Lung (tissue), 12 donors: ENCODE measurements around the gene PTPRG. TPM values are rescaled to one million over a fixed set of nuclear protein-coding genes. Genes with fewer than 3 reads are reported as not detected.
A peak's percentile ranks its signal among the peaks of the same experiment; 100 is the strongest.

Source experiments
- ATAC-seq: fragments of 200-7000 bp; cut with Tn5 transposase; one replicate; pipeline ENCODE4 v1.9.1; 2020; ENCODE audit warnings: moderate number of reproducible peaks; ENCODE audit not compliant: insufficient read depth, low FRiP score
- DNase-seq, 3 donors: peaks; one replicate each; pipeline ENCODE4 v3.0.0-alpha.2; 2013 to 2017
- H3K27ac ChIP-seq, 2 donors: one replicate each; pipeline ENCODE4 v1.5.1; 2013; ENCODE audit warnings: mild to moderate bottlenecking in 2 of 2, moderate library complexity in 2 of 2, control low read depth in 1 of 2, inconsistent platforms in 1 of 2, low read depth in 1 of 2, low read length in 1 of 2
- H3K27me3 ChIP-seq, 3 donors: one replicate each; pipeline ENCODE4 v1.5.1; 2013; ENCODE audit warnings: low read length in 2 of 3; ENCODE audit not compliant: control insufficient read depth in 3 of 3, insufficient read depth in 3 of 3
- H3K36me3 ChIP-seq, 4 donors: one replicate each; pipeline ENCODE4 v1.5.1; 2013; ENCODE audit warnings: low read length in 4 of 4, mild to moderate bottlenecking in 1 of 4, moderate library complexity in 1 of 4; ENCODE audit not compliant: control insufficient read depth in 4 of 4, insufficient read depth in 4 of 4
- H3K4me1 ChIP-seq, 5 donors: one replicate each; pipeline ENCODE4 v1.5.1; 2013; ENCODE audit warnings: low read length in 5 of 5, mild to moderate bottlenecking in 2 of 5, moderate library complexity in 1 of 5; ENCODE audit not compliant: control insufficient read depth in 5 of 5, insufficient read depth in 5 of 5
- H3K4me3 ChIP-seq: one replicate; pipeline ENCODE4 v1.5.1; 2013; ENCODE audit warnings: mild to moderate bottlenecking, control low read depth, moderate library complexity
- H3K9ac ChIP-seq, 2 donors: one replicate each; pipeline ENCODE4 v1.5.1; 2013; ENCODE audit warnings: low read length in 2 of 2, control low read depth in 1 of 2; ENCODE audit not compliant: insufficient read depth in 1 of 2
- H3K9me3 ChIP-seq, 4 donors: one replicate each; pipeline ENCODE4 v1.5.1; 2013; ENCODE audit warnings: low read length in 3 of 4, mild to moderate bottlenecking in 1 of 4, moderate library complexity in 1 of 4; ENCODE audit not compliant: control insufficient read depth in 4 of 4, insufficient read depth in 3 of 4
- CTCF ChIP-seq: IDR thresholded peaks from 2 replicates; pipeline ENCODE4 v1.5.1; 2012; ENCODE audit warnings: mild to moderate bottlenecking; ENCODE audit errors: control extremely low read depth, extremely low read depth
- WGBS, 2 donors: extraction: QIAGEN DNeasy Blood & Tissue Kit; methylation state at CpG; one replicate each; pipeline ENCODE4 v1.1.7; 2013; 5-methylcytosine and 5-hydroxymethylcytosine counted together
- polyA plus RNA-seq, 2 donors: library from polyadenylated mRNA; stranded (reverse); fragments of 200-250 nt; gene quantifications; one replicate each; pipeline ENCODE4 v1.2.1, GENCODE V29; 2013
- total RNA-seq, 2 donors: library from RNA; depleted of rRNA in 1 of 2; stranded (reverse); fragments of >200 nt in 1 of 2; gene quantifications; one replicate each; pipeline ENCODE4 v1.2.1, GENCODE V29; 2014 to 2021
- donor health status: control.
- donor health status: control.
- donor health status: Bipolar disorder and iron deficiency.
- donor health status: healthy.
- donor health status: DM: yes; HTN: yes; CAD: no.

Gene PTPRG
- total and polyA plus RNA-seq, 4 donors, result 8.5 to 131 (median 75.9) TPM

DNA sequence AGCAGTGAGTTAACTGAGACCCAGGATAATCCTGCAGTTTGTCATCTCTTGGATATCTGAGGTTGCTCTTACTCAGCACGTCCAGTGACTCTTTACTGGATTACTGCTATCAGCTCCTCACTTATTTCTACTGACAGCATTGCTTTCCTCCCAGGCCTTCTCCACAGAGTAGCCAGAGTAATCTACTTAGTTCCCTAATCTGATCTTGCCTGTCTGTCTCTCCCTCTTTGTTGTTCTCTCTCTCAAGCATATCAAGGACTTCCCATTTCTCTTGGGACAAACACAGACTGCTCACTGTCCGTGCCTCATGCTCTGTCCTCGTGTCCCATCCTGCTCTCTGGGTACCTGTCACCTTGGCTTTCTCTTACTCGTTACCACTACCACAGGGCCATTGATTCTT is 435.7 kb downstream of the PTPRG start:
- no peak for TF ChIP-seq CTCF
- Histone ChIP-seq H3K27ac (no peak overlapping the region), H3K9ac (no peak overlapping the region), H3K27me3 (no peaks in the 10 kb centered on the region), H3K36me3 (no peaks in the 10 kb centered on the region), H3K9me3 (no peaks in the 10 kb centered on the region), H3K4me3 (no peak overlapping the region), H3K4me1 (peaks cover 0 to 12% (median 4%) of the 10 kb centered on the region in 5 donors)
- DNase-seq (no peak), ATAC-seq (no peak)
- WGBS, 2 donors, result 83 to 85% methylated on average over 4 of the region's 4 CpGs

- H3K27ac ChIP-seq, result no peak overlapping the region
- H3K4me1 ChIP-seq, result peaks cover 0 to 12% (median 4%) of the 10 kb centered on the region in 5 donors
- DNase-seq (no peak), ATAC-seq (no peak)
- H3K9me3 ChIP-seq, result peaks cover 0 to 1% (median 0%) of the 10 kb centered on the region in 4 donors
- no peak for TF ChIP-seq CTCF
- no peak overlapping the region for H3K4me3 ChIP-seq
- 94 to 95% methylated on average over 1 of the region's 1 CpG for WGBS, 2 donors
- peaks cover 4 to 10% (median 7%) of the 10 kb centered on the region in 4 donors for H3K36me3 ChIP-seq
- H3K9ac ChIP-seq, result no peak overlapping the region
- H3K27me3 ChIP-seq, result no peaks in the 10 kb centered on the region
These were observed 442.5 kb downstream of the PTPRG start for GRCh38 chr3:62003835-62004234.

DNA sequence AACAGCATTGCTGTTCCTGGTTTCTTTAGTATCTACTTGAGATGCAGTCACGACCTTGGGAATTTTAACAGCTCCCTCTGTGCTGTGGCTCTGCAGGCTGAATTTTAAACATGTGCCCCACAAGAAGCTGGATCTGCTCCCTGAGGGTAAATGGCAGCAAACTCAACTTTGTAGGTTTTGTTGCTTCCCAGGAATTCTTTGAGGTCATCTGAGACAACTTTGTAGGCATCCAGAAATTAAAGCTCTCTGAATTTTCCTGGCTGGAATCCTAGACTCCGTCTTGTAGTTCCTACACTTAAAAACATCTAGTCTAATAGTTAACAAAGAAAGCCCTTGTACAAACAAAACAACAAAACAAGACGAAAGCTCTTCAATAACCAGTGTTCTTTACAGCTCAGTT is 445.7 kb downstream of the PTPRG start:
- H3K36me3 ChIP-seq, result peaks cover 7 to 10% (median 8%) of the 10 kb centered on the region in 4 donors
- H3K27ac ChIP-seq, result no peak overlapping the region
- ATAC-seq (no peak), DNase-seq (peak in 2 of 3 donors; percentile 31 to 64)
- 63 to 76% methylated on average over 3 of the region's 3 CpGs for WGBS, 2 donors
- peaks cover 0 to 12% (median 2%) of the 10 kb centered on the region in 5 donors for H3K4me1 ChIP-seq
- TF ChIP-seq CTCF, result no peak
- no peak overlapping the region for H3K4me3 ChIP-seq
- peaks cover 0 to 1% (median 0%) of the 10 kb centered on the region in 4 donors for H3K9me3 ChIP-seq
- no peaks in the 10 kb centered on the region for H3K27me3 ChIP-seq
- H3K9ac ChIP-seq, result no peak overlapping the region

GRCh38 chr3:62010989-62011388 is 449.6 kb downstream of the PTPRG start:
- ATAC-seq (no peak), DNase-seq (no peak)
- TF ChIP-seq CTCF, result no peak
- H3K36me3 ChIP-seq, result peaks cover 0 to 4% (median under 1%) of the 10 kb centered on the region in 4 donors
- 85% methylated on average over 9 of the region's 9 CpGs for WGBS, 2 donors
- no peak overlapping the region for H3K27ac ChIP-seq
- no peak overlapping the region for H3K4me3 ChIP-seq
- no peaks in the 10 kb centered on the region for H3K27me3 ChIP-seq
- no peak overlapping the region for H3K9ac ChIP-seq
- H3K4me1 ChIP-seq, result peaks cover 0 to 21% (median 4%) of the 10 kb centered on the region in 5 donors
- H3K9me3 ChIP-seq, result no peaks in the 10 kb centered on the region
